Transverse colon (tissue), 4 donors: ENCODE data around the gene OR9A2.

Experiments
- CTCF ChIP-seq, 5 experiments: fragments of 200-600 bp in 3 of 5; fragments of 450-650 bp in 2 of 5; sonication (generic) in 3 of 5; IDR thresholded peaks; 1 replicate in 2 of 5; 2 replicates in 3 of 5; pipeline ENCODE4 v1.5.1; 2016 to 2017; ENCODE audit warnings: antibody characterized with exemption in 5 of 5, inconsistent platforms in 3 of 5, mild to moderate bottlenecking in 2 of 5, moderate library complexity in 1 of 5
- POLR2A ChIP-seq: fragments of 450-650 bp; IDR thresholded peaks from one replicate; pipeline ENCODE4 v1.6.1; 2016; ENCODE audit warnings: antibody characterized with exemption, mild to moderate bottlenecking, moderate library complexity
- POLR2AphosphoS5 ChIP-seq, 3 donors: sonication (generic); formaldehyde crosslinking; IDR thresholded peaks; one replicate each; pipeline ENCODE4 v1.6.1; 2016; ENCODE audit warnings: antibody characterized with exemption in 3 of 3

- TF ChIP-seq CTCF (IDR thresholded peaks at IDR 0.05) (no peak), POLR2AphosphoS5 (IDR thresholded peaks at IDR 0.05) (no peak), POLR2A (no peak)
Observed at GRCh38 chr7:143027032-143027431, at the start of gene OR9A2.
